RPMI7951 (cell line): ENCODE data around the gene ASAP3. TPM values are rescaled to one million over a fixed set of nuclear protein-coding genes. Genes with fewer than 3 reads are reported as not detected.

Experiments
- DNase-seq: peaks from one replicate; pipeline ENCODE4 v3.0.0-alpha.2; 2012; ENCODE audit warnings: low read depth
- total RNA-seq: library from RNA; depleted of rRNA; stranded (reverse); fragments of >200 nt; shearing (Covaris generic); gene quantifications from 2 replicates; pipeline ENCODE4 v1.2.3, GENCODE V29; 2014

ASAP3 gene
- total RNA-seq, 1 experiment from 2014 or later, result 11.2 TPM

DNA sequence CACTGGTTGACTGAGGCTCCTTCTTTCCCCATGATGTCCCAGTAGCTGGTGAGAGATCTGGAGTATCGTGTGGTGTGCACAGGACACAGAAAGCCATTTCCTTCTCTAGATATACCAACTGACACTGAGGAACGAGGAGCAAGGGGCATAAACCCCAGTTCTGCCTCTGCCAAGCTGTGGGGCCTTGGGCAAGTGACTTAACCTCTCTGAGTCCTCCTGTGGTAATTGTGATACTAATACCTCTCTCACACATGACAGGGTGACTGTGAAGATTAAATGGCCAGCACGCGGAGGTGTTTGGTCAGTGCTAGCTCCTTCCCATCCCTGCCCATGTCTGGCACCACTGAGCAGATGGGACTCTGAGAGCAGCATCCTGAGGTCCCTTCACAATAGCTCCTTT lies 33.1 kb downstream of the ASAP3 start:
- no peak for DNase-seq

DNA sequence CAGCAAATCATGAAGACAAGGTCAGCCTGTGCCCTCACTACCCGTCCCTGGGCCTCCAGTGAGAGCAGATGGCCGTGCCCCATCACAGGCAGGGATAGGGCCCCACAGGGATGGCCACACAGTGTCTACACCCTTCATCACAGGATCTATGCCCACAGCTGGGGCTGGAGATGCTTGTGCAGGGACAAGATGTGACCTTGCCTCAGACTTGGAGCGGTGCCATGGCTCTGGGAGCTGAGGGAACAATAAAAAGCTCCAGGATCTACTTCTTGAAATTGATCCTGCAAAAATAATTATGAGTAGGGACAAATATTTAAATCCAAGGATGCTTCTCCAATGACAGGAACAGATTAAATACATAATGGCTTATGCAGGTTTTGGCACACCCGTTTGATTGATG lies 34.0 kb downstream of the ASAP3 start:
- DNase-seq, result no peak

DNA sequence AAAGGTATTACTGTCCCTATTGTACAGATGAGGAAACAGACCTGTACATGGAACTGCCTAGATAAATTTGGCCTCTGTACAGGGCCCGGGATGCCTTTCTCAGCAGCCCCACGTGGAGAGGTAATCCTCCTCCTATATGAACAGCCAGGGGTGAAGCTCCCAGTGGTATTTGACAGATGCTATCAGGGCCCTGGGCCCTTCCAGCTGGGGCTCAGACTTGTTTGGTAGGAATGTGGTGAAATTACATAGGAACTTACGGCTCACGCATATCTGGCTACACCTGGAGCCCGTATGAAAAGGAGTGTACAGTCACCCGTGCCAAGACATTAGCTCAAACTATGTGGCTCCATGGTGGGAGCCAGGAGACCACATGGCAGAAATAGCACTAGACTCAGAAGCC lies 34.7 kb downstream of the ASAP3 start:
- DNase-seq, result no peak

DNA sequence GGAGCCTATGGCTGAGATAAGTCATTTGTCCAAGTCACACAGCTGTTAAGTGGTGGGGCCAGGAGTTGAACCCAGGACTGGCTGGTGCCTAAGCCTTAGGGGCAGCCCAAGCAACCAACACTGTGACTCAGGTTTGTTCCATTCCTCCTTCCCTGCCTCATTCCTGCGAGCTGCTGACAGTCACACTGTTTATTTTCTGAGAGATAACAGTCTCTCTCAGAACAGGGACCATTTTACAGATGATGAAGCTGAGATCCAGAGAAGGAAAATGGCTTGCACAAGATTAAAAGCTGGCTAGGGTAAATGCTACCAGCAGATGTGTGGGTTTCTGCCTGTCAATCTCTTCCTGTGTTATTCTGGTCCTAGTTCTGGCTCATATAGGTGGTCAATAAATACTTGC lies 35.1 kb downstream of the ASAP3 start:
- no peak for DNase-seq

DNA sequence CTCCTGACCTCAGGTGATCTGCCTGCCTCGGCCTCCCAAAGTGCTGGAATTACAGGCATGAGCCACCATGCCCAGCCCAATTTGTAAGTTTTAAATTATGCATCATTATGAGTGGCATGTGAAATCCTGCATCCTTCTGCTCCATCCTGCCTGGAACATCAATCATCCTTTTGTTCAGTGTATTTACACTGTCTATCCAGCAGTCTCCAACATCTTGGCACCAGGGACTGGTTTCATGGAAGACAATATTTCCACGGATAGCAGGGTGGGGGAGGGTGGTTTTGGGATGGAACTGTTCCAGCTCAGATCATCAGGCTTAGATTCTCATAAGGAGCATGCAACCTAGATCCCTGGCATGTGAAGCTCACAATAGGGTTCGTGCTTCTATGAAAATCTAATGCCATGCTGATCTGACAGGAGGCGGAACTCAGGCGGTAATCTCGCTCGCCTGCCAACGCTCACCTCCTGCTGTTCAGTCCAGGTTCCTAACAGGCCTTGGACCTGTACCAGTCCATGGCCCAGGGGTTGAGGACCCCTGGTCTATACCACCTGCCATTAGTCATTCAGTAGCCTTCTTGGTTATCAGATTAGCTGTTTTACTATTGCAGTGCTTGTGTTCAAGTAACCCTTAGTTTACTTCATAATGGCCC lies 37.2 kb downstream of the ASAP3 start:
- DNase-seq, result no peak

DNA sequence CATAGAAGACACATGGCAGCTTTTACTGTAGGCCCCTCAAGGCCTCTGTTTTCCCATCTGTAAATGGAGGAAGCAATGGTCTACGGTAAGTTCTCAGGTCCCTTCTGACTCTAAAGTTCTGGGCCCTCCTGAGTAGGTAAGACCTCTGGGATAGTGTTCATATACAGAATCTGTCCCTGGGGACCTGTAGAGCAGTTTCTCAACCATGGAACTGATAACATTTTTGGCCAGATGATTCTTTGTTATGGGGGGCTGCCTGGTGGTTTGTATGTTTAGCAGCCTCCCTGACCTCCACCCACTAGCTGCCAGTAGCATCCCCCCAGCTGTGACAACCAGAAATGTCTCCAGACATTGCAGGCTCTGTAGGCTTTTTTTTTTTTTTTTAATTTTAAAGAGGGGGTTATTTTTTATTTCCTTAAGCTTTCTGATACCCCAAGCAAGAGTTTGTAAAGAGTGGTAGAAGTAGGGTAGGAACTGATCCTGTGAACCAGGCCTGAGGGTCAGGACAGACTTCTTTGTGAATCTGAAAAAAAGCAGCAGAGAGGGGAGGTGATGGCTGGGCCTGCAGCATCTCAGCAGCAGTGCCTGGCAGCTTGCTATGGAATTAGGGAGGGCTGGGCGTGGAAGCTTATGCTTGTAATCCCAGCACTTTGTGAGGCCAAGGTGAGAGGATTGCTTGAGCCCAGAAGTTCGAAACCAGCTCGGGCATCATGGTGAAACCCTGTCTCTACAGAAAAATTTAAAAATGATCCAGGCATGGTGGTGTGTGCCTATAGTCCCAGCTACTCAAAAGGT lies 39.2 kb downstream of the ASAP3 start:
- DNase-seq, result no peak

DNA sequence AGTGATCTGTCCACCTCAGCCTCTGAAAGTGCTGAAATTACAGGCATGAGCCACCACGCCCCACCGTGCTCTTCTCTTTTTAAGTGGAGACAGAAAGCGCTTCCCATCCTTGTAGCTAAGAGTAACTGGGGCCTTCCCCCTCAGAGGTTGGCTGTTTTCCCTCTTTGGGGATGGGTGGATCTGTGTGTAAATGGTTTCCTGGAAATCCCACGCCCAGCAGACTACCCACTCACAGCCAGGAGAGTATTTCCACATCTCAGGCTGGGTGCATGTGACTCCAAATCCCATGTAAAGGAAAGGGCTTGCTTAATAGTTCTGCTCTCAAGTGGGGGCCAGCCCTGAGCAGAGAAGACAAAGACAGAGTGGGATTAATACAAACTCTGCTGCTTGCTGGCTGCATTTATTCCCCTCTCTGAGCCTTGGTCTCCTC lies 39.9 kb downstream of the ASAP3 start:
- DNase-seq, result no peak

DNA sequence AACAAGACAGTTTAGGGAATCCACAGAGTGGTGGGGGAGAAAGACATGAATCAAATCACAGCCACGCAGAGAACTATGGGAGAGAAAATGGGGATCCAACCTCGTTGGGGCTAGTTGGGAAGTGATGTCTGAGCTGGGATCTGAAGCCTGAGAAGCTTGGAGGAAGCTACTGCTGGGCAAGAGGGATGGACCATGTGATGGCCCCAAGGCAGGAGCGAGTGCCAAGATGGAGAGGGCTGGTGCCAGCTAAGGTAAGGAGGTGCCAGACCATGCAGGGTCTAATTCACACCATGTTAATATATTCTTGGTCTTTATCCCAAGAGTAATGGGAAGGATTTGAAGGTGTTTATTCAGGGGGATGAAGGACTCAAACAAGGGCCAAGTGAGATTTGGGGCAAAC lies 41.2 kb downstream of the ASAP3 start:
- no peak for DNase-seq

DNA sequence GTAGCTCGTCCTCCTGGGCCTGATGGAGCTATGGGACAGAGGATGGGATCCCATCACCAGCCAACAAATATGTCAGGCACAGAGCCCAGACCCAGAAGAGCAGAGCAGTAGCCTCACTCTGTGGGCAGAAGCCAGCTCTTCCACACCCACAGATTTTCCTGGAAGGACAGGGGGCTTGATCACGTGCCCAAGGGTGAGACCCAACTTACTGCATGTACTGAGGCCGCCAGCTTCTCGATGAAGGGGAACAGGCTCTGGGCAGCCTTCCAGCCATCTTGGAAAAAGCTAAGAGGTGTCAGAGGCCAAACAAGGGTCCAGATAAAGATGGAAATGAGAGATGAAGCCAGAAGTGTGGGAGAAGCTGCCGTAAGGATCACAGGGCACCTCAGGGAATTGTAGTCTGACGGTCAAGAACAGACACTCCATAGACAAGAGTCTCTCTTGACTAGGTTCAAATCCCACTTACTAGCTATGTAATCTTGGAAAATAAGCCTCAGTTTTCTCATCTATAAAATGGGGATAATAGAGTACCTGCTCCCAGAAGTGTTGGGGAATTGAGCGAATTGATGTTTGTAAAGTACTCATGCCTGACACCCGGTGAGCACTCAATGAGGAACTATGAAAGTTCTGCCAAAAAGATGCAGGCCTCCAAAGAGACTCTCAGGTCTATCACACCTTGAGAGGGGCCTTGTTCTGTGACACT lies 42.4 kb downstream of the ASAP3 start:
- no peak for DNase-seq

DNA sequence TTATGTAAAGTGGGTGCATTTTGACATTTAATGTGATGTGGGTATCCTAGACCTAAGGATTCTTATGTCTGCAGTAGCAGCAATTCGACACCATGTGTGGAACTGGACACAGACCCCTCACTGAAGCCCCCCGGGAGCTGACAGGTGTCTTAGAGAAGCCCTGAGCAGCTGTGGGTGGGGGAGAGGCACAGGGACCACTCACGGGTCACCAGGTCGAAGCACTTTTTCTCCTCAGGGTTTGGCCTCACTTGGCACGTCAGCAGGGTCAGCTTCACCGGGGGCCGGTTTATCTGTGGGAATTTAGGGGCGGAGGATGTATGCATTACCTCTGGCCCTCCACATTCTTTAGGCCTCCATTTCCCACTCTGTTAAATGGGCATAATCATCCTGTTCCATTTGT lies 45.4 kb downstream of the ASAP3 start:
- no peak for DNase-seq

DNA sequence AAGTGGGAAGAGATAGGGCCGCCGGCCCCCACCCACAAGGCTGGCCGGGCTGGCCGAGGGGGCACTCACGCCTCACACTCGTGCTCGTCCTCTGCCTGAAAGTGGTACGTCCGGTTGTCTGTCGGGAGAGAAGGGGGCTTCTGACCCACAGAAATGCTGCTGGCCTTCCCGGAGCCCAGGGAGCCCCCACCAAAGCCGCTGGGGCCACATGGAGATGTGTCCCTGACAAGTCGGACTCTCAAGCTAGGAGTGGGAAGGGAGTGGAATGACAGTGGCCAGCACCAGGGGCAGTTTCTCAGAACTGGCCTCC lies 46.7 kb downstream of the ASAP3 start:
- no peak for DNase-seq

DNA sequence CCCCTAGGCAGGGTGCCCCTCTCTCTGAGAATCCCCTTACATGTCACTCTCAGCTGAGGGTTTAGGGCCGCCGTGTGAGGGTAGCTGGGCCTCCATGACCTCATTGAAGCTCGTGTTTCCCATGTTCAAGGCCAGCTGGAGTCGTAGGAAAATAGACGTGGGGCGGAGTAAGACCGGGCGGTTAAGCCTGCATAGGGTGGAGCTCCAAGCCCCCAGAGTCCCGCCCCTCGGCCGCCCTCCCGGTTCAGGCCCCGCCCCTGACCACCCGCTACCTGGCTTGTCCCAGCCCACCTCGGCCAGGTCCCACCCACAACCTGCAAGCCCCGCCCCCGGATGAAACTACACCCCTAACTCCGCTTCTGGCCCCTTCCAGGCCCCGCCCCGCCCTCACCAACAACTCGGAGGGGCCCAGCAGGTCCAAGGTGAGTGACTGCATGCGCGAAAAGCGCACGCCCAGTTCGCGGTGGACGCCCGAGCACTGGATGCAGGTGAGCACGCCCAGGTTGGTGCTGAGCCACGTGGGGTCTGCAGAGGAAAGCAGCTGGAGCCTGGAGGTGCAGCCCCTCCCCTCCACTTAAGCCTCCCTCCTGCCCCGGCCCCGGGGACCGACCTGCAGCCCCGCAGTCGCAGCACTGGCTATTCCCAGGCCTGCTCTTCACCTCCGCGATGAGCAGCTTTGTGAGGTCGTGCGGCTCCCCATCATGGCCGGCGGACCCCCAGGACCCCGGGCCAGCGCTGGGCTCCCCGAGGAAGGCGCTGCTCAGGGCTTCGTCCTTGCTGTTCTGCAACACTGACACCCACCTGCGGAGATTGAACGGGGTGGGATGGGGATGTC lies 47.2 kb downstream of the ASAP3 start:
- DNase-seq, result no peak

DNA sequence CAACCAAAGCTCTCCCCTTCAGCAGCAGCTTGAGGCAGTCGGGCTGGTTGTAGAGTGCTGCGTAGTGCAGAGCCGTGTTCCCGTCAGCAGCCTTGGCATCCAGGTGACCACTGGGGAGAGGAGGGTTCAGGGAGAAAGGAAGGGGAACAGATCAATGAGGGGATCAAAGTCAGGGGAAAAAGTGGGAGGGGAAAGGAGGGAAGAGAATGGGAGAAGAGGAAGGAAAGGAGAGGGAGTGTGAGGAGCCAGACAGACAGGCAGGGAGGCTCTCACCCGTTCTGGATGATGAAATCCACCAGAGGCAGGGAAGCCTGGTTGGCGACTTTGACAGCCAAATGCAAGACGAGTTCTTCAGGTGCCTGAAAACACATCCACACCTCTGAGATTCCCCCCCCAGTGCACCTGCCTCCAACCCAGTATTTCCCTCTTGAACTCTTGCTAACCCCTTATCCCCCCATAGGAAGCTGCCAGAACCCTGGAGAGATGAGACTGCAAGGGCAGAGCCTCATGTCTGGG lies 49.7 kb downstream of the ASAP3 start:
- no peak for DNase-seq

DNA sequence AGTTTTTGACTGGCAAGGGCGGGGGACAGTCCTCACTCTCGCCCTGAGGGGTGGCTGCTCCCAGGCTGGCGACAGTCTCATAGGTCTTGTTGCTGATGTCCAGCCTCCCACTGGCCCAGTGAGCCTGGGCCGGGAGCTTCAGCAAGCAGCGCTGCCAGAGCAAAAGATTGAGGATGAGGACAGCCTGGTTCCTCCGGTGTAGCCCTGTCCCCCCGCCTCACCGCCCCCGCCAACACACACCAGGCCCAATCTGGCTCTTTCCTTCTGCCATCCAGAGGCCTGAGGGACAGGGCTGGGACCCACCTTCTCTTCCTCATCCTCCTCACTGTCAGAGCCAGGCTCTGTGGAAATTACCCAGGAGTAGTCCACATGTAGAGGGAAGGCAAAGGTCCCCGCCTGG lies 50.9 kb downstream of the ASAP3 start:
- DNase-seq, result no peak

DNA sequence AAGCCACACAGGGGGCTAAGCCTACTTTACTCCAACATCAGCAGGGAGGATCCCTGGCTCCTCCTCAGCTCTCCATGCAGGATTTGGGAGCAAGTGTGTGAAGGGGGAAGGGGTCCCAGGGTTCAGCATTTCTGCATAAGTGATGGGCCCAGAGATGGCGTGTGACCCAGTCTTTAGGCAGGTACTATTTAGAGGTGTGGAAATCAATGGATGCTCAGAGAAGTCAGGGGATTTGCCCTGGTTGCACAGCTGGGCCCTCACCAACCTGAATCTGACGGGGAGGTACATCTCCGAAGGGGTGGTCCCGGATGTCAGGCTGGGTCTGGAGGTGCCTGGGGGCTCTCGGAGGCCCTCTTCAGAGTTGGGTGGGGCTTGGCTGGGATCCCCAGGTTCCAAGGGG lies 52.5 kb downstream of the ASAP3 start:
- no peak for DNase-seq

DNA sequence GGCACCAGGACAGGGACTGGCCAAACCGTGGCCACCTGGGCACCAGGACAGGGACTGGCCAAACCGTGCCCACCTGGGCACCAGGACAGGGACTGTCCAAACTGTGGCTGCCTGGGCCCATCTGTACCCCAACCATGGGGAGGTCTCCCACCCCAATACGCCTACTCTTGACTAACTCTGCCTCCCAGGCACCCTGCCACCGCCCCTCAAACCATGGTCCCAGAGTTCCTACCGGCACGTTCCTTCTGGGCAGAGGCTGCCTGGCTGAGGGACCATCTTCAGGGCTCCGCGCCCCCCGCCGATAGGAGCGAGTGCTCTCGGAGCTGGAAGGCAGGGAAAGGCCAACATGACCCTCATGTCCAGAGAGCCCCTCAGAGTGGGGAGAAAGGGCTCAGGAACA lies 53.2 kb downstream of the ASAP3 start:
- DNase-seq, result no peak

DNA sequence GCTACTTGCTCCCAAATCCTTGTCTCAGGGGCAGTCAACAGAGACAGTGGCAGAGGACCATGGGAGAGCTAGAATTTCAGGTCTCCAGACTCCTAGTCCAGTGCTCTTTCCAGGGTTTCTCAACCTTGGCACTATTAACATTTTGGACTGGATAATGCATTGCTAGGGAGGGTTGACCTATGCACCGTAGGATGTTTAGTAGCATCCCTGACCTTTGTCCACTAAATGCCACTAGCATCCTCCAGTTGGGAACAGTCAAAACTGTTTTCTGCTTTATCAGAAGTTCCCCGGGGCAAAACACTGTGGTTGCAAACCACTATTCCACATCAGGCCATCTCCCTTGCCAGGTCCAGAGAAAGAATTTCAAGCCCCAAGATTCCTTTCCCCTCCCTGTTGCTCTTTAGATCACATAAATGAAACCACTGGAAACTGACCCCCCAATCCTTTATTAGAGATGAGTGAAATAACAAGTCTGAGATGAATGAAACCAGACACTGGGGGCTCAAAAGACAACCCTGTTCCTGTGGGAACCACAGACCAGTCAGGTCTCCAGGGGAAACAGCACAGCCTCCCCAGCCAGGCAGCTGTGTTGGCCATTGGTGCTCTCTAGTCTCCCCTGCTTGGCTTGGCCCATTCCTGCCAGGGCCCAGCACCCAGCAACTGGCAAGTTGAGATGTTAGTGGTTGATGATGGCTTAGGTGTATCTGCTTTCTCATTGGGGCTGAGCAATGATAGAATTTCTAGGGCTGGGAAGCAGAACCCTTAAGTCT lies 55.7 kb downstream of the ASAP3 start:
- peak; percentile 76 for DNase-seq

DNA sequence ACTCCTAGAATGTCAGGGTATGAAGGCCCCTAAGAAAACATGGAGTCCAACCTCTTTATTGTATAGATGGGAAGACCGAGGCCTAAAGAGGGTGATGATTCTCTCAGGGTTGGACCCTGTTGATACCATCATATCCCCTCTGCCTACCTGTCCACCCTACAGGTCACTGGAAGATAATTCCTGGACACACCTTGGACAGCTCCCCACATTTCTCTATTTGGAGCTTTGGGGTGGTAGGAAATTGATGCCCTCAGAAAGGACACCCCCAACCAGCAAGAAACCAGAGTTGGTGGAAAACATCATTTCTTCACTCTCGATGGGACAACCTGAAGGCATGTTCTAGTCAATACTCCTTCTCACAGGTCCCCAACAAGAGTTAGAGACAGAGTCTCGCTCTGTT lies 56.4 kb downstream of the ASAP3 start:
- no peak for DNase-seq

DNA sequence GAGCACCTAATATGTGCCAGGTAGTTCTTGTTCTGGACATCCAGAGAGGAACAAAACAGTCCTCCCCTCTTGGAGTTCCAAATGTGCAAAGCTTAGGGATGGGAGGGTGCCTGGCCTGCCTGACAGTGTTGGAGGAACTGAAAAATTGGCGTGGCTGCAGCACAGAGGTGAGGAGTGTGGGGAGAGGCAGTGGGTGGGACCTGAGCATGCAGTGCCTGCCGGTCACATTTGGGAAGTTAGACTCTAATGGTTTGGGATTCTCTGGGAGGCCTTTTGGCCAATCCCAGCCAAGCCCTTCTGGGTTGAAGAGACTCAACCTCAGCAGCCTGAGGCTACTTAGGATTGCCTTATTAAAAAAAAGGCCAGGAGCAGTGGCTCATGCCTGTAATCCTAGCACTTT lies 57.2 kb downstream of the ASAP3 start:
- no peak for DNase-seq

DNA sequence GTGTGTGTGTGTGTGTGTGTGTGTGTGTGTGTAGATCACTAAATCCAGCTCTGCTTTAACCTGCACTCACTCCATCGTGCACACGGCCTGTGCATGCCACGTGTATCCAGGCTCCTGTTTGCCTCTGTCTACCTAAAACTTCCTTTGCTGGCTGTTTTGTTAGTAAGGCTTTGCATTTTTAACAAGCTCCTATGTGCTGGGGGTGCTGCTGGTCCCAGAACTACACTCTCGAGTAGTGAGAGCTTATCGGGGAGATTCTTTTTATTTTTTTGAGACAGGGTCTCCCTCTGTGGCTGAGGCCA lies 58.8 kb downstream of the ASAP3 start:
- DNase-seq, result no peak
